Activated naive CD8-positive, alpha-beta T cell (primary cell): Measurements from ENCODE around the gene SOCS4.
"Not testable (repeated sequence)": the region's sequence is repeated elsewhere in the genome, so short reads cannot be mapped to it uniquely, and the experiment has no call there.

Experiments
- H3K27ac Mint-ChIP-seq: one replicate; pipeline ENCODE4 v1.8.0; 2021; ENCODE audit warnings: mixed read lengths
- H3K27me3 Mint-ChIP-seq: one replicate; pipeline ENCODE4 v1.8.0; 2021; ENCODE audit warnings: mixed read lengths
- H3K36me3 Mint-ChIP-seq: one replicate; pipeline ENCODE4 v1.8.0; 2021; ENCODE audit warnings: mixed read lengths
- H3K4me1 Mint-ChIP-seq: one replicate; pipeline ENCODE4 v1.8.0; 2021; ENCODE audit warnings: low read depth, mixed read lengths
- H3K4me3 Mint-ChIP-seq: one replicate; pipeline ENCODE4 v1.8.0; 2021; ENCODE audit warnings: mild to moderate bottlenecking, mixed read lengths
- H3K9me3 Mint-ChIP-seq: one replicate; pipeline ENCODE4 v1.8.0; 2021; ENCODE audit warnings: low read depth, mixed read lengths

SOCS4 gene

GRCh38 chr14:55026793-55027561 is at the start of gene SOCS4, which contains the start of gene WDHD1:
SOCS4 (plus strand) TSS chr14:55027236; CDS start chr14:55043042, 15,806 bp downstream.
WDHD1 (minus strand) TSS chr14:55027099; CDS start chr14:55026787, 312 bp downstream.
- Mint-ChIP-seq H3K9me3 (no peaks in the 10 kb centered on the region), H3K27me3 (no peaks in the 10 kb centered on the region), H3K4me3 (peak within 1 kb of the TSS; percentile 93), H3K27ac (peak within 1 kb of the TSS; percentile 94), H3K4me1 (peaks cover 52% of the 10 kb centered on the region), H3K36me3 (peaks cover 11% of the 10 kb centered on the region)

- Mint-ChIP-seq H3K27me3 (no peaks in the 10 kb centered on the region), H3K4me3 (no peak overlapping the region), H3K9me3 (no peaks in the 10 kb centered on the region), H3K36me3 (peaks cover 14% of the 10 kb centered on the region), H3K27ac (no peak overlapping the region), H3K4me1 (no peaks in the 10 kb centered on the region)
Measured at GRCh38 chr14:54979039-54979438, 48.0 kb upstream of the SOCS4 start.

- Mint-ChIP-seq H3K9me3 (no peaks in the 10 kb centered on the region), H3K4me1 (no peaks in the 10 kb centered on the region), H3K4me3 (no peak overlapping the region), H3K27me3 (no peaks in the 10 kb centered on the region), H3K36me3 (peaks cover 21% of the 10 kb centered on the region), H3K27ac (no peak overlapping the region)
Measured at GRCh38 chr14:54981698-54982097, 45.3 kb upstream of the SOCS4 start.

GRCh38 chr14:54985156-54985555 is 41.9 kb upstream of the SOCS4 start:
- no peak overlapping the region for H3K4me3 Mint-ChIP-seq
- H3K36me3 Mint-ChIP-seq = peaks cover 21% of the 10 kb centered on the region
- H3K4me1 Mint-ChIP-seq = no peaks in the 10 kb centered on the region
- no peaks in the 10 kb centered on the region for H3K9me3 Mint-ChIP-seq
- H3K27ac Mint-ChIP-seq = no peak overlapping the region
- H3K27me3 Mint-ChIP-seq = no peaks in the 10 kb centered on the region

GRCh38 chr14:55000381-55000780 is 26.7 kb upstream of the SOCS4 start:
- H3K27ac Mint-ChIP-seq = no peak overlapping the region
- H3K27me3 Mint-ChIP-seq = no peaks in the 10 kb centered on the region
- no peaks in the 10 kb centered on the region for H3K9me3 Mint-ChIP-seq
- H3K4me3 Mint-ChIP-seq = no peak overlapping the region
- peaks cover 18% of the 10 kb centered on the region for H3K36me3 Mint-ChIP-seq
- peaks cover 1% of the 10 kb centered on the region for H3K4me1 Mint-ChIP-seq

- Mint-ChIP-seq H3K27ac (no peak overlapping the region), H3K36me3 (peaks cover 13% of the 10 kb centered on the region), H3K27me3 (no peaks in the 10 kb centered on the region), H3K9me3 (no peaks in the 10 kb centered on the region), H3K4me1 (peaks cover 1% of the 10 kb centered on the region), H3K4me3 (no peak overlapping the region)
Measured at GRCh38 chr14:55005071-55005470, 22.0 kb upstream of the SOCS4 start.

GRCh38 chr14:55015006-55015405 is 12.0 kb upstream of the SOCS4 start:
- Mint-ChIP-seq H3K4me3 (no peak overlapping the region), H3K9me3 (no peaks in the 10 kb centered on the region), H3K36me3 (peaks cover 18% of the 10 kb centered on the region), H3K27me3 (no peaks in the 10 kb centered on the region), H3K4me1 (no peaks in the 10 kb centered on the region), H3K27ac (no peak overlapping the region)

- Mint-ChIP-seq H3K4me3 (no peak overlapping the region), H3K36me3 (peaks cover 8% of the 10 kb centered on the region), H3K4me1 (peaks cover 8% of the 10 kb centered on the region), H3K27ac (no peak overlapping the region), H3K27me3 (no peaks in the 10 kb centered on the region), H3K9me3 (no peaks in the 10 kb centered on the region)
Measured at GRCh38 chr14:55019968-55020554, 7.0 kb upstream of the SOCS4 start.

- Mint-ChIP-seq H3K36me3 (peaks cover 16% of the 10 kb centered on the region), H3K4me1 (peaks cover 37% of the 10 kb centered on the region)
- not testable (repeated sequence) for H3K9me3 Mint-ChIP-seq, H3K27me3 Mint-ChIP-seq, H3K4me3 Mint-ChIP-seq, H3K27ac Mint-ChIP-seq
Measured at GRCh38 chr14:55024365-55024764, 2.7 kb upstream of the SOCS4 start.

- Mint-ChIP-seq H3K9me3 (no peaks in the 10 kb centered on the region), H3K27ac (peak overlapping the region; percentile 94), H3K4me3 (peak overlapping the region; percentile 93), H3K4me1 (peaks cover 49% of the 10 kb centered on the region), H3K27me3 (no peaks in the 10 kb centered on the region), H3K36me3 (peaks cover 11% of the 10 kb centered on the region)
Measured at GRCh38 chr14:55025948-55026347, 1.1 kb upstream of the SOCS4 start.

- H3K4me3 Mint-ChIP-seq = peak overlapping the region; percentile 93
- peak overlapping the region; percentile 94 for H3K27ac Mint-ChIP-seq
- no peaks in the 10 kb centered on the region for H3K9me3 Mint-ChIP-seq
- H3K36me3 Mint-ChIP-seq = peaks cover 11% of the 10 kb centered on the region
- H3K27me3 Mint-ChIP-seq = no peaks in the 10 kb centered on the region
- H3K4me1 Mint-ChIP-seq = peaks cover 50% of the 10 kb centered on the region
Measured at GRCh38 chr14:55026441-55026792, 619 bp upstream of the SOCS4 start.

- H3K36me3 Mint-ChIP-seq = peaks cover 10% of the 10 kb centered on the region
- H3K4me3 Mint-ChIP-seq = peak overlapping the region; percentile 93
- H3K4me1 Mint-ChIP-seq = peaks cover 50% of the 10 kb centered on the region
- H3K27me3 Mint-ChIP-seq = no peaks in the 10 kb centered on the region
- peak overlapping the region; percentile 94 for H3K27ac Mint-ChIP-seq
- no peaks in the 10 kb centered on the region for H3K9me3 Mint-ChIP-seq
Measured at GRCh38 chr14:55028066-55028465, 1.0 kb downstream of the SOCS4 start.

- H3K27me3 Mint-ChIP-seq = no peaks in the 10 kb centered on the region
- peak overlapping the region; percentile 94 for H3K27ac Mint-ChIP-seq
- peaks cover 8% of the 10 kb centered on the region for H3K36me3 Mint-ChIP-seq
- no peaks in the 10 kb centered on the region for H3K9me3 Mint-ChIP-seq
- peak overlapping the region; percentile 93 for H3K4me3 Mint-ChIP-seq
- peaks cover 49% of the 10 kb centered on the region for H3K4me1 Mint-ChIP-seq
Measured at GRCh38 chr14:55028476-55028875, 1.4 kb downstream of the SOCS4 start.

GRCh38 chr14:55031190-55031589 is 4.2 kb downstream of the SOCS4 start:
- Mint-ChIP-seq H3K27me3 (no peaks in the 10 kb centered on the region), H3K4me3 (no peak overlapping the region), H3K27ac (no peak overlapping the region), H3K4me1 (peaks cover 42% of the 10 kb centered on the region), H3K36me3 (peaks cover 5% of the 10 kb centered on the region), H3K9me3 (no peaks in the 10 kb centered on the region)

- not testable (repeated sequence) for H3K27me3 Mint-ChIP-seq, H3K27ac Mint-ChIP-seq, H3K4me1 Mint-ChIP-seq, H3K4me3 Mint-ChIP-seq, H3K9me3 Mint-ChIP-seq
- peaks cover 14% of the 10 kb centered on the region for H3K36me3 Mint-ChIP-seq
Measured at GRCh38 chr14:55037995-55038394, 11.0 kb downstream of the SOCS4 start.

GRCh38 chr14:55038708-55039107 is 11.7 kb downstream of the SOCS4 start:
- H3K27me3 Mint-ChIP-seq = no peaks in the 10 kb centered on the region

More at GRCh38 chr14:55038708-55039107, 11.7 kb downstream of the SOCS4 start:
- Mint-ChIP-seq H3K27ac (no peak overlapping the region), H3K4me1 (peaks cover 6% of the 10 kb centered on the region), H3K36me3 (peaks cover 17% of the 10 kb centered on the region), H3K4me3 (no peak overlapping the region), H3K9me3 (no peaks in the 10 kb centered on the region)
